HepG2 (cell line): ENCODE results near the gene SVIP. TPM values are rescaled to one million over a fixed set of nuclear protein-coding genes. Genes with fewer than 3 reads are reported as not detected.

Experiments
- ATAC-seq: fragments of 200-7000 bp; cut with Tn5 transposase; 3 replicates; pipeline ENCODE4 v1.9.1; 2020; ENCODE audit warnings: mild to moderate bottlenecking, moderate library complexity
- BruUV-seq: library from RNA; stranded (reverse); fragments of 400-500 nt; replicated peaks from 2 replicates; lab custom pipeline; 2021; lab: Mats Ljungman, UMichigan
- CTCF ChIA-PET: fragments of 300-600 bp; formaldehyde crosslinking; extraction: SDS; loops from one replicate; lab custom pipeline; 2021; ENCODE audit warnings: low total read pairs, inconsistent platforms, low intra/inter-chr PET ratio; lab: Yijun Ruan, JAX
- POLR2A ChIA-PET: fragments of 350-600 bp; sonication (Branson Sonifier 250); formaldehyde crosslinking; loops from one replicate; lab custom pipeline; 2020; ENCODE audit warnings: antibody characterized with exemption, inconsistent platforms; lab: Yijun Ruan, JAX
- DNase-seq: peaks from one replicate; pipeline ENCODE4 v3.0.0-alpha.2; 2015; ENCODE audit warnings: low spot score
- FAIRE-seq: peaks from 3 replicates; lab custom pipeline; 2011; peaks lifted over from hg19 to GRCh38; lab: Jason Lieb, UNC
- H2AFZ ChIP-seq: one replicate; pipeline ENCODE4 v1.6.1; 2011; ENCODE audit warnings: low read length, inconsistent platforms
- H3K27ac ChIP-seq: fragments of 300-600 bp; 3 replicates; pipeline ENCODE4 v1.8.0; 2011; ENCODE audit warnings: mixed run types, mild to moderate bottlenecking, mixed read lengths, low read length, inconsistent platforms; ENCODE audit not compliant: insufficient read depth; ENCODE audit errors: extremely low read length
- H3K27me3 ChIP-seq, 2 experiments: fragments of 200-600 bp in 1 of 2; 2 replicates in 1 of 2; 3 replicates in 1 of 2; pipeline versions ENCODE4 v1.6.0 to v1.8.0; 2011; ENCODE audit warnings: low read length in 2 of 2, mild to moderate bottlenecking in 2 of 2, moderate library complexity in 2 of 2, inconsistent platforms in 1 of 2; ENCODE audit not compliant: insufficient read depth in 2 of 2, control insufficient read depth in 1 of 2
- H3K36me3 ChIP-seq, 2 experiments: fragments of 200-600 bp in 1 of 2; replicated peaks in 1 of 2; 2 replicates in 1 of 2; 3 replicates in 1 of 2; pipeline versions ENCODE4 v1.5.1 to v1.8.0; 2011; ENCODE audit warnings: low read length in 2 of 2, inconsistent platforms in 1 of 2; ENCODE audit not compliant: insufficient read depth in 2 of 2, control insufficient read depth in 1 of 2
- H3K4me1 ChIP-seq: 2 replicates; pipeline ENCODE4 v1.5.1; 2012; ENCODE audit warnings: low read length, inconsistent platforms; ENCODE audit not compliant: insufficient read depth
- H3K4me2 ChIP-seq: 2 replicates; pipeline ENCODE4 v1.6.0; 2011; ENCODE audit warnings: low read depth, low read length, inconsistent platforms
- H3K4me3 ChIP-seq, 3 experiments: fragments of 200-600 bp in 1 of 3; sonication (generic), shearing (Covaris generic) in 1 of 3; replicated peaks in 1 of 3; 2 replicates each; pipeline ENCODE4 v1.5.1; 2011 to 2016; ENCODE audit warnings: low read length in 3 of 3, inconsistent platforms in 2 of 3, low read depth in 2 of 3, mild to moderate bottlenecking in 2 of 3, control low read depth in 1 of 3, mixed read lengths in 1 of 3; ENCODE audit not compliant: insufficient read depth in 1 of 3
- H3K79me2 ChIP-seq: one replicate; pipeline ENCODE4 v1.6.1; 2011; ENCODE audit warnings: low read length, inconsistent platforms; ENCODE audit not compliant: insufficient read depth
- H3K9ac ChIP-seq: 2 replicates; pipeline ENCODE4 v1.6.0; 2011; ENCODE audit warnings: mild to moderate bottlenecking, low read depth, low read length, inconsistent platforms; ENCODE audit not compliant: insufficient read depth
- H3K9me3 ChIP-seq: 2 replicates; pipeline ENCODE4 v1.5.1; 2012; ENCODE audit warnings: mild to moderate bottlenecking, low read length
- H4K20me1 ChIP-seq: 2 replicates; pipeline ENCODE4 v1.6.0; 2011; ENCODE audit warnings: inconsistent platforms, mild to moderate bottlenecking, low read length, moderate library complexity; ENCODE audit not compliant: insufficient read depth
- ASH2L ChIP-seq: fragments of 300-600, 200-600 bp; sonication (generic); IDR thresholded peaks from 2 replicates; pipeline ENCODE4 v1.7.0; 2017; ENCODE audit warnings: low read depth, mild to moderate bottlenecking, moderate library complexity, mixed read lengths, low read length; ENCODE audit not compliant: insufficient read length
- BHLHE40 ChIP-seq: IDR thresholded peaks from 2 replicates; pipeline ENCODE4 v1.6.1; 2011; ENCODE audit warnings: low read length, improper control_type of control experiment
- CENPX ChIP-seq: sonication (generic); formaldehyde crosslinking; IDR thresholded peaks from 2 replicates; pipeline ENCODE4 v1.9.0; 2021; ENCODE audit warnings: mild to moderate bottlenecking, missing genetic modification reagents, moderate library complexity
- CTCF ChIP-seq: sonication (generic); formaldehyde crosslinking; IDR thresholded peaks from 2 replicates; pipeline ENCODE4 v1.5.0; 2020; ENCODE audit warnings: mild to moderate bottlenecking, missing genetic modification reagents, moderate library complexity
- FLYWCH1 ChIP-seq: sonication (generic); formaldehyde crosslinking; IDR thresholded peaks from 2 replicates; pipeline ENCODE4 v1.8.1; 2023; ENCODE audit warnings: mild to moderate bottlenecking, missing genetic modification reagents
- FOXO1 ChIP-seq: sonication (generic); formaldehyde crosslinking; IDR thresholded peaks from 2 replicates; pipeline ENCODE4 v1.4.0; 2020; ENCODE audit warnings: missing genetic modification reagents
- GTF2F1 ChIP-seq: fragments of 150-350 bp; IDR thresholded peaks from 2 replicates; pipeline ENCODE4 v1.6.1; 2014; ENCODE audit warnings: low read length
- MAFG ChIP-seq: sonication (generic); formaldehyde crosslinking; IDR thresholded peaks from 2 replicates; pipeline ENCODE4 v1.5.1; 2020; ENCODE audit warnings: mild to moderate bottlenecking, missing genetic modification reagents
- MBD4 ChIP-seq: IDR thresholded peaks from 2 replicates; pipeline ENCODE4 v1.6.1; 2012; ENCODE audit warnings: low read length, inconsistent platforms, borderline replicate concordance
- MED13 ChIP-seq: sonication (generic); formaldehyde crosslinking; IDR thresholded peaks from 2 replicates; pipeline ENCODE4 v1.5.0; 2020; ENCODE audit warnings: missing genetic modification reagents
- MYC ChIP-seq: sonication (generic); formaldehyde crosslinking; IDR thresholded peaks from 2 replicates; pipeline ENCODE4 v1.9.0; 2021; ENCODE audit warnings: missing genetic modification reagents, borderline replicate concordance
- MYNN ChIP-seq: sonication (generic); formaldehyde crosslinking; IDR thresholded peaks from 2 replicates; pipeline ENCODE4 v1.4.0; 2020; ENCODE audit warnings: mild to moderate bottlenecking, low read depth, missing genetic modification reagents
- RFX3 ChIP-seq: IDR thresholded peaks from 2 replicates; pipeline ENCODE4 v1.6.1; 2016; ENCODE audit warnings: missing biosample characterization, missing genetic modification reagents
- SMC3 ChIP-seq: IDR thresholded peaks from 2 replicates; pipeline ENCODE4 v1.6.1; 2011; ENCODE audit warnings: low read length, improper control_type of control experiment
- TFDP1 ChIP-seq: IDR thresholded peaks from 2 replicates; pipeline ENCODE4 v1.6.1; 2016; ENCODE audit warnings: missing compliant biosample characterization, missing genetic modification reagents, borderline replicate concordance
- THAP8 ChIP-seq: sonication (generic); formaldehyde crosslinking; IDR thresholded peaks from 2 replicates; pipeline ENCODE4 v1.5.1; 2020; ENCODE audit warnings: missing genetic modification reagents, mild to moderate bottlenecking, borderline replicate concordance
- ZHX1 ChIP-seq: sonication (generic); formaldehyde crosslinking; IDR thresholded peaks from 2 replicates; pipeline ENCODE4 v1.8.1; 2022; ENCODE audit warnings: low read depth, mild to moderate bottlenecking, missing genetic modification reagents
- ZNF598 ChIP-seq: sonication (generic); formaldehyde crosslinking; IDR thresholded peaks from 2 replicates; pipeline ENCODE4 v1.5.1; 2020; ENCODE audit warnings: mild to moderate bottlenecking, missing genetic modification reagents, borderline replicate concordance
- ZNF768 ChIP-seq: sonication (generic); formaldehyde crosslinking; IDR thresholded peaks from 2 replicates; pipeline ENCODE4 v1.4.0; 2020; ENCODE audit warnings: missing genetic modification reagents
- in situ Hi-C: cut with HindIII; loops from 2 replicates; pipeline ENCODE4 v1.10.0; 2017; ENCODE audit warnings: low pct_unique_long_range_greater_than_20kb; ENCODE audit not compliant: extremely low pct_ligation_motif_present
- intact Hi-C: fragments of 100-400 bp; cut with micrococcal nuclease; formaldehyde crosslinking; loops from one replicate; pipeline ENCODE4 v1.10.0; 2022; ENCODE audit not compliant: unreplicated experiment
- polyA plus RNA-seq, 8 experiments: library from polyadenylated mRNA; depleted of rRNA in 3 of 8; stranded (reverse) in 7 of 8; unstranded in 1 of 8; fragments of >200 nt; fragmentation: Illumina TruSeq in 4 of 8; extraction: Trizol in 4 of 8; gene quantifications; 2 replicates each; pipeline versions ENCODE4 v1.2.1 to v1.2.3, GENCODE V29; 2011 to 2016; ENCODE audit warnings: low read depth in 4 of 8, missing spikeins in 1 of 8, mixed read lengths in 1 of 8; ENCODE audit not compliant: insufficient read depth in 1 of 8
- total RNA-seq, 5 experiments: library from RNA; depleted of rRNA; stranded (reverse); fragments of >200 nt; fragmentation: Illumina TruSeq; extraction: Trizol; gene quantifications; 2 replicates each; pipeline ENCODE4 v1.2.3, GENCODE V29; 2016; ENCODE audit warnings: low read depth in 1 of 5

SVIP gene
- total and polyA plus RNA-seq, 2 of the 13 experiments (the other 11 are each of a cell fraction or from before 2014, with no cell fraction given), result 6.3 to 27.2 TPM

DNA sequence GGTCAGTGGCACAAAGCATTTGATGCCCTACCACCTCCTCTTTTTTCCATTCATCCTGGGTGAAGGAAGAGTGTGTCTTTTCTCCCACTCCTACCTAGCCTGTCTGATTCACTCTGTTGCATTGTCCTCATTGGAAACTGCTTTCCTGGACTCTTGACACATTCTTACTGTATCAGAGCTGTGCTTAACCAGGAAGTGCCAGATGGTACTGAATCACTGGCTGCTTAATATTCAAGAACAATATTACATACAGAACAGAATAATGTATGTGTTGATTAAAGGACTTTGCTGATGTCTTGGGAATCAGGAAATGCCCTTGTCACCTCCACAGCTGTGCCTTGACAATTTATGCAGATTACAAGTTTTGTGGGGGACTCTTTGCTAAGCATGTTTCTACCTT lies 44.4 kb downstream of the SVIP start:
- H4K20me1 ChIP-seq, result no peaks in the 10 kb centered on the region
- TF ChIP-seq CENPX (CRISPR knock-in tag), result no peak
- TF ChIP-seq MBD4, result no peak
- TF ChIP-seq CTCF (CRISPR knock-in tag), result no peak
- no peak for TF ChIP-seq THAP8
- no peak for TF ChIP-seq FOXO1 (CRISPR knock-in tag)
- TF ChIP-seq RFX3, result no peak
- TF ChIP-seq ZHX1 (CRISPR knock-in tag), result no peak
- TF ChIP-seq MED13 (CRISPR knock-in tag), result no peak
- no peak for TF ChIP-seq MYC (CRISPR knock-in tag)
- no peak for TF ChIP-seq BHLHE40
- no peak for TF ChIP-seq SMC3
- no peak for TF ChIP-seq ASH2L
- TF ChIP-seq MAFG (CRISPR knock-in tag), result no peak
- TF ChIP-seq FLYWCH1 (CRISPR knock-in tag), result no peak
- no peak for TF ChIP-seq MYNN (CRISPR knock-in tag)
- no peak for TF ChIP-seq GTF2F1
- no peak for TF ChIP-seq ZNF598 (CRISPR knock-in tag)
- TF ChIP-seq ZNF768 (CRISPR knock-in tag), result no peak
- no peak for TF ChIP-seq TFDP1
- TF ChIP-seq, all 625 proteins: peak for 0
- ChIA-PET POLR2A (no interaction called here), CTCF (no interaction called here)
- ATAC-seq (no peak), DNase-seq (no peak), FAIRE-seq (no peak)
- Histone ChIP-seq H3K4me2 (no peak overlapping the region), H2AFZ (no peak overlapping the region), H3K27ac (no peak overlapping the region), H3K9me3 (no peaks in the 10 kb centered on the region), H3K36me3 (peaks cover 0 to 1% of the 10 kb centered on the region in 2 experiments; a peak in 1 of 5 replicates), H3K4me1 (no peaks in the 10 kb centered on the region), H3K9ac (no peak overlapping the region), H3K4me3 (no peak overlapping the region), H3K79me2 (no peaks in the 10 kb centered on the region), H3K27me3 (no peaks in the 10 kb centered on the region)
- intact Hi-C loops (no loop called here), in situ Hi-C loops (loop anchor here (5.0 kb wide), 1 partner anchor 118 kb away; the partner anchor contains the start of gene GAS2)
- no TSS peak for BruUV-seq
